Ureter (tissue), 1 donor: ENCODE measurements around the gene TFDP1. TPM values are rescaled to one million over a fixed set of nuclear protein-coding genes. Genes with fewer than 3 reads are reported as not detected.
"Not testable (repeated sequence)": the region's sequence is repeated elsewhere in the genome, so short reads cannot be mapped to it uniquely, and the experiment has no call there.

Source experiments
- DNase-seq: peaks from one replicate; pipeline ENCODE4 v3.0.0-alpha.2; 2020; ENCODE audit warnings: low spot score
- total RNA-seq: library from RNA; stranded (reverse); gene quantifications from one replicate; pipeline ENCODE4 v1.2.4, GENCODE V29; 2023
- donor health status: DM: yes; HTN: yes; CAD: no.

Gene TFDP1
- total RNA-seq, 1 donor from 2014 or later = 54.9 TPM

DNA sequence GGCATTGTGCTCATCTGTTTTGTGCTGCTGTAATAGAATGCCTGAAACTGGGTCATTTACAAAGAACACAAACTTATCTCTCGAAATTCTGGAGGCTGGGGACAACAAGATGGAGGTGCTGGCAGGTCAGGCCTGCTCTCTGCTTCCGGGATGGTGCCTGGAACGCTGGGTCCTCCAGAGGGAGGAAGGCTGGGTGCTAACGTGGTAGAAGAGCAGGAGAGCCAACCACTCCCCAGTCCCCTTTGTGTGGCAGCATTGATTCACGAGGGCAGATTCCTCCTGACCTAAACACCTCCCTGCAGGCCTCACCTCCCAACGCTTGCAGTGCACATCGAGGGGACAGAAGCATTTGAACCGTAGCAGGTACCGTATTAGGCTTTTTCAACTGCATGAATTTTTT is 34.1 kb upstream of the TFDP1 start:
- DNase-seq = peak; percentile 27

DNA sequence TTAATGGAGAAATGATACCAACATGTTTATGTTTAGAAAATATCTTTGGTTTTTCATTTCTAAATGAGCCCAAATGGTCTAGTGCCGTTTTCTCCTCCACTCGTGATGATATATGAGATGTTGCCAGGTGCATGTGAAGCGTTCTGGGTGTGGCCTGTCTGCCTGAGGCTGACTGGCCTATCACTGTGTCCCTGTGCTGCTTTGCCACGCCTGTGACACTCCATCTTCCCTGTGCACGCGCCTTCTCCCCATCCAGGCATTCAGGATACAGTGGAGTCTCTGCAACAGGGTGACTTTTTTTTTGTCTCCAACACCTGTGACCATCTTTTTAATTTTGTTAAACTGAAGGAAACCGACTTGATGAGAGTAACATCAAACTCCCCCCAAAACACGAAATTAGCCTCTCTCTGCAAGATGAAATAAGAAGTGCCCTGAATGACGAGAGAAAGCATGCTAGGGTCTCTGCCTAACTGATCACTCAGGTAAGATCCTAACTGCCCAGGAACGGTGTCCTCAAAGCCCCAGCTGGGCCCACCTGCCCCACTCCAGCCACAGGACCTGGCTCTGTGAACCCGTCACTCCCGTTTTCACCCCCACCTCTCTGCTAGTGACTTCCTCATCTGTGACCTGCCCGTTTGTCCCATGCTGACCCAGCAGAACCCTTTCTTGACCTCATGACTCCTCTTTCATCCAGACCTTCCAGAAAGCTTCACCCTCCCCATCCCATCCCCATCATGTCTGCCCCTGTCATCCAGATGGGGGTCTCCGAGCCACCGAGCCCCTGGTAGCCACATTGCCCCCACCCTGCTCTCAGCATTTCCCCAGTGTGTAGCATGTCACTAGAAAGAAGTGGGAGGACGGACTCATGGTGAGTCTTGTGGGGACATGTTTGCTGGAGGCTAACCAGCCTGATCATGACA is 33.2 kb upstream of the TFDP1 start:
- DNase-seq = peak; percentile 32

DNA sequence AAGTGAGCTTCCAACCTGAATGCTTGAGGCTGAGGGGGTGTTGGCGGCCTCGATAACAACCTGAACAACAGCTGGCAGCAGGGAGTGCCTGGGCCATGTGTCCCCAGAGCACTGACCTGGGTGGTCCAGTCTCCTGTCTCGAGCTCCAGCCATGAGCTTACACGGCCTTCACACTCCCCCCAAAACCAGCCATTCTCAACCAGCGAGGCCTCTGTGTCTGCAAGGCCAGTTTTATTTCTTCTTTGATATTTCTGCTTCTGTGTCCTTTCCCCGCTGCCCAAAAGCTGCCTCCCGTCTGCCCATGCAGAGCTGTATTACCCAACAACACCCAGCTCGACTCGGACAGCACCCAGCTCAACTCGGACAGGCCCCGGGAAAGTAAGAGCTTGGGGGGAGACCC is 32.5 kb upstream of the TFDP1 start:
- DNase-seq = peak; percentile 30

DNA sequence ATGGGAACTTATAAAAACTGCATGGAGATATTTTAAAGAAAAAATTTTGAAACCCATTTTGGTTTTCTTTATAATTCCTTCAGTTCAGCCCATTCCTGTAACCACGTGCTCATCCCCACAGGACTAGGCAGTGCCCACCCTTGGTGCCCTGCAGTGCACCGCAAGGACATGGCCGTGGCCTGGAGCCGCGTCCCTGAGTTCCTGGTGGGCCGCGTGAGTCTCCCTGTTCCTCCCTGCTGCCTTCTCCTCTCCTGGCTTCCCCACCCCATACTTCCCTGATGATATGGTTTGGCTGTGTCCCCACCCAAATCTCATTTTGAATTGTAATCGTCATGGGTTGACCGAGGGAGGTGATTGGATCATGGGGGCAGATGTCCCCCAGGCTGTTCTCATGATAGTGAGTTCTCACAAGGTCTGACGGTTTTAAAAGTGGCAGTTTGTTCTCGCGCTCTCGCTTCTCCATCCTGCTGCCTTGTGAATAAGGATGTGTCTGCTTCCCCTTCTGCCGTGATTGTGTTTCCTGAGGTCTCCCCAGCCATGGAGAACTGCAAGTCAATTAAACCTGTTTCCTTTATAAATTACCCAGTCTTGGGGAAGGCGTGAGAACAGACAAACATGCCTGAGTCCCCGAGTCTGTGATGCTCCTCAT is 31.6 kb upstream of the TFDP1 start:
- peak; percentile 15 for DNase-seq

DNA sequence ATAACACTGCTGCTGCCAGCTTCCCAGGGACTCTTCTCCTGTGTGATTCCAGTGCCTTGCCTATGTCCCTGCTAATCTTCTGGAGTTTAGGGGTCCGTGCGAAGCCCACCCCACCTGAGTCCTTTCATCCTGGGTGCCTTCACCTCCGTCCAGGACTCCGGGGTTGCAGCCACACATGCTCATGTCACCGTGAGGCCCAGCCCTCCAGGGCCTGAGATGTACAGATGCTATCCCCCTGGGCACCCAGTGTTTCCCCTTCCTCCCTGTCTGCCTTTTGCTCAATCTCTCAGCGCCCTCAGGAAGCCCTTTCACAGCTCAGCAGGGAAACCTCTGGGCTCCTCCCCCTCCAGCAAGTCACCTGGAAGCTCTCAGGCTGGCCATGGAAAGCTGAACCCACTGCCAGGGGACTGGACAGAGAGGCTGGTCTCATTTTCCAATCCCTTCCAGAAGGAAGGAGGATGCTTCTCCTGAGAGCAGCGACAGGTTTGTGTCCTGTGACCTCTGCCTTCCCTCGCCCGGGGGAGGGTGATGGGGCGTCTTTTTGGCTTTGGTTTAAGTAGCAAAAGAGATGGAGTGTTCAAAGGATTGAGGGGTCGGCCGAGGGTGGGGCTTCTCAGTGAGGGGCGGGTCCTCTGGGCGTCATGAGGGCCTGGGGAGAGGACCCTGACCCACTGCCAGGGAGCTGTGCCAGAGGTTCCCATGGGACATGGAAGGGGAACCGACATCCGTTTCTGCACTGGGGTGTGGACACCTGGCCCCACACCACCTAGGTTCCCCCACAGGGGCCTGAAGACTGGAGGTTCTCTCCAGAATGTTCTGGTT is 30.8 kb upstream of the TFDP1 start:
- DNase-seq = peak; percentile 39

DNA sequence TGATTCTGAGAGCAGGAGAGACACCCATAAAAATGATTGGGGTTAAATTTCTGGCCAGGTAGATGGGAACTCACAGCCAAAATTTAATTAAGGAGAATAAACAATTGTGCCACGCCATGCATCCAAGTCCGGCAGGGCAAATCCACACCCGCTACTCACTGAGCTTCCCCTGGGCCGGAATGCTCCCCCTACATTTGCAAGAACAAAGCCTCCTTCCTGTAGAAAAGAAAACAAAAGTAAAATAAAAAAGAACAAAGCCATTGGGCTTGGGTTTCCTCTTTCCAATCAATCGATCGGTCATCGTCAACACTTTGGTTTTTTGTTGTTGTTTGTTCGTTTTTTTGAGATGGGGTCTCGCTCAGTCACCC is 30.2 kb upstream of the TFDP1 start:
- DNase-seq = no peak

DNA sequence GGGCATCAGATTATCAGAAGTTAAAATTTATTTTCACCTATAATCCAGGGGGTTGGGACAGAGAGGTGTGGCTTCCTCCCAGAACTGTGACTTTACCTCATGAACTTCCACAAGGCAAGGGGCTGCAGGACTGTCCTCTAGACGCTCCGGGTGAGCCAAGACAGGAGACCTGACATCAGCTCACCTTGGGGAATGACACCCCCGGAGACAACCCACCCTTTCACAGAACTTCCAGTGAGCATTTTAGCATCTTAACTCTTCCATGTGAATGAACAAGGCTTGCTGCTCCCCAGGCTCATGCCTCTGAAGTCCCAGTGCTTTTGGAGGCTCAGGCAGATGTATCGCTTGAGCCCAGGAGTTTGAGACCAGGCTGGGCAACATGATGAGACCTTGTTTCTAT is 29.4 kb upstream of the TFDP1 start:
- peak; percentile 15 for DNase-seq

DNA sequence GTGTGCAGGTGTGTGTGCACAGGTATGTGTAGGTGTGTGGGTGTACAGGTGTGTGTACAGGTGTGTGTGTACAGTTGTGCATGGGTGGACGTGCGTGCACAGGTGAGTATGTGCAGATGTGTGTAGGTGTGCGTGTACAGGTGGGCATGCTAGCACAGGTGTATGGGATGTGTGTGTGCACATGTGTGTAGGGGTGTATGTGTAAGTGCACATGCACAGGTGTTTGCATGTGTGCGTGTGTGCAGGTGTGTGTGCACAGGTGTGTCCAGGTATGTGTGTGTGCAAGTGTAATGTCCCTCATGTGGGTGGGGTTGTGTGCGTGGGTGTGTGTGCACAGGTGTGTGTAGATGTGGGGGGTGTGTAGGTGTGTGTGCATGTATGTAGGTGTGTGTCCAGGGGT is 27.5 kb upstream of the TFDP1 start:
- peak; percentile 12 for DNase-seq

DNA sequence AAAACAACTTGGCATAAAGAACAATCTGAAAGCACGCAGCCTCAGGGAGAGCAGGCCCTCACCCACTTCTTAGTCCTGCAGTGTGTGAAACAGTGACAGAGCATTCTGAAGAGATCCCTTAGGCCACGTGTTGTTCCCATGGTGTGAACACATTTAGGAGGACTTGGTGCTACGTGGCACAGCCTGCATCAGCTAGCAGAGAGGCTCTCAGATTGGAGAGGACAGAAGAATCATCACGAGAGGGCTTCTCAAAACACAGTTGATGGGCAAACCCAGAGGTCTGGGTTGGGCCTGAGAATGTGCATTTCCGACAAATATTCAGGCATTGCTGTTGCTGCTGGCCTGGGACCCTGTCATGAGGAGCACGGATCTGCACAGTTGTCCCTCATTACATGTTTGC is 26.1 kb upstream of the TFDP1 start:
- DNase-seq = no peak

DNA sequence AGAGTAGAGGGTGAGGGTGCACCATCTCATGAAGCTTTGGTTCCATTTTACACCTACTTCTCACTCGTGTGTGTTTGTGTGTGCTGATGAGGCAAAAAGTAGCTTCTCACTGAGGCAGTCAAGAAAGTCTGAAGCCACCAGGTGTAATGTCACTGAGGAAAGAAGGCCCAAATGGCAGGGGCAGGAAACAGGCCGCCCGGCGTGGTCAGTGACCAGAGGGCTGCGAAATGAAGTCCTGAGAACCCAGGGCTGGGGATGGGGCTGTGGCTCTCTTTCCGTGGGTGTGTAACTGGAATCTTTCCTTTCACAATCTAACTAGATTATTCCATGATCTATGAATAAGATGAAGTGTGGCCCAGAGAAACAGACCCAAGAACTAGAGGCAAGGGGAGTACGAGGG is 25.5 kb upstream of the TFDP1 start:
- no peak for DNase-seq

DNA sequence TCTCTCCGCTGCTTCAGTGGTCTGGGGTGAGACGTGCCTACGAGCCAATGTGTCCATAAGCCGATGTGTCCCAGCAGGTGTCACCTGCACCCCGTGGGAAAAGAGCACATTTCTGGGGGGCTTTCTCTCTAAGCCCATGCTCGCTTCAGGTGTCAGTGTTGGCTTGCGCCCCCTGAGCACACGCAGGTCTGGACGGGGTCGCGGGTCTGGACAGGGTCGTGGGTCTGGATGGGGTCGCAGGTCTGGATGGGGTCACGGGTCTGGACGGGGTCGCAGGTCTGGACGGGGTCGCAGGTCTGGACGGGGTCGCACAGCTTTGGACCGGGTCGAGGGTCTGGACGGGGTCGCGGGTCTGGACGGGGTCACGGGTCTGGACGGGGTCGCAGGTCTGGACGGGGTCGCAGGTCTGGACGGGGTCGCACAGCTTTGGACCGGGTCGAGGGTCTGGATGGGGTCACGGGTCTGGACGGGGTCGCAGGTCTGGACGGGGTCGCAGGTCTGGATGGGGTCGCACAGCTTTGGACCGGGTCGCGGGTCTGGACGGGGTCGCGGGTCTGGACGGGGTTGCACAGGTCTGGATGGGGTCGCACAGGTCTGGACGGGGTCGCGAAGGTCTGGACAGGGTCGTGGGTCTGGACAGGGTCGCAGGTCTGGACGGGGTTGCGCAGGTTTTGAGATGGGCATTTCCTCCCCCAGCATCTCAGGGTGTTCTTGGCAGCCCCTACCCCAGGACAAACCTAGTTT is 24.5 kb upstream of the TFDP1 start:
- peak; percentile 35 for DNase-seq

DNA sequence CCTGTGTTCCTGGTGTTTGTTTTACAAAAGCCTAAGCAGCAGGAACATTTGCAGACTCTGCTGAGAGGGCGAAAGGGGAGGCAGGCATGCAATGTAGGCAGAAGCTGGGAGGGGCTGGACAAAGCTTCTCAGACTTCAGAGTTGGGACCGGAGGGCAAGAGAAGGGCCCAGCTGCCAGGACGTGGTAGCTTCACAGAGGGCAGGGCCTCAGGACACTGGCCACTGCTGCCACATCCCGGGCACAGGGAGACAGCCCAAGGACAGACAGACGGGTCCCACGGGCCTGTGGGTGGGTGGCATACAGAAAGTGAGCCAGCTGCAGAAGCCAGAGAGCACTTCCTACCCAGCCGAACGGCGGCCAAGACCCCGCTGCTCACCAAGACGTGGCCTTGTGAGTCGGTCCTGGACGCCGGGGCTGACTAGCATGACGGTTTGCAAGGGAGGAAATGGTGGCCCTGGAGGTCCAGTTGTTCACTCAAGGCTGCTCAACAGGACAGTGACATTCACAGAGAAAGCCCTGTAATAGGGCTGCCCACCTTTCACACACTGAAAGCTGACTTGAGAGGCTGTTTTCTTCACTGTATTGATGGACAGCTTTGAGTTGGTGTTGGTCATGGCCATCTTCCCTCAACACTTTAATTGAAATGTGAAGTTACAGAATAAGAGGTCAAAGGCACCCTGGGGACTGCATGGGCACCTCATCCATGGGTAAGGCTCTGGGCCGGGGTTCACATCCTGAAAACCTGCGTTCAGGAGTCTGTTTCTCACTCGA is 23.7 kb upstream of the TFDP1 start:
- DNase-seq = peak; percentile 38

DNA sequence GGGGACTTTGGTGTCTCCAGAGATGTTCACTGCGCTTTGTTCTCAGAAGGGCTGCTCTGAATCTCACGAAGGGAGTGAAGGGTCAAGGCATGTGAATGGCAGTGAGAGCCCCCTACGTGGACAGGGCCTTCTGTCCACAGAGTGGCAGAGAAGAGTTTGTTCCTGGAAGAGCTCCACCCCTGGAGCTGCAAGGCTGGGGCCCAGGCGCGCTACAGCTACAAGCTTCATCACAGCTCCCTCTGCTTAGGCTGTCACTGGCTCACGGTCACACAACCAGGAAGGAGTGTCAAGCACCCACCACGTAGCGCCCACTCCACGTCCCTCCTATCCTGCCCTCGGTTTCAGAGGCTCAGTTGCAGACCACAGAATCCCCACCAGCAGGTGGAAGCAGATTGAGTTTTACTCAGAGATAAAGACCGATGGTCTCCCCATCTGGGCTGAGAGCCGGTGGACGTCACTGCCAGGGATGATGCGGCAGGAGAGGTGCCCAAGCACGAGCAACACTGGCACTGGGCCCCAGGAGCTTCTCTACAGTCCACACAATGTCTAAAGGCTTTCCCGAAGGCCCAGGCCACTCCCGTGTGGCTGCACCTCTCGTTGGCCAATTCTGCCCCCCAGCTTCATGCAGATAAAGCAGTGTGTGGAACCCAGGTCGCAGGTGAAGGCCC is 23.0 kb upstream of the TFDP1 start:
- peak; percentile 39 for DNase-seq

DNA sequence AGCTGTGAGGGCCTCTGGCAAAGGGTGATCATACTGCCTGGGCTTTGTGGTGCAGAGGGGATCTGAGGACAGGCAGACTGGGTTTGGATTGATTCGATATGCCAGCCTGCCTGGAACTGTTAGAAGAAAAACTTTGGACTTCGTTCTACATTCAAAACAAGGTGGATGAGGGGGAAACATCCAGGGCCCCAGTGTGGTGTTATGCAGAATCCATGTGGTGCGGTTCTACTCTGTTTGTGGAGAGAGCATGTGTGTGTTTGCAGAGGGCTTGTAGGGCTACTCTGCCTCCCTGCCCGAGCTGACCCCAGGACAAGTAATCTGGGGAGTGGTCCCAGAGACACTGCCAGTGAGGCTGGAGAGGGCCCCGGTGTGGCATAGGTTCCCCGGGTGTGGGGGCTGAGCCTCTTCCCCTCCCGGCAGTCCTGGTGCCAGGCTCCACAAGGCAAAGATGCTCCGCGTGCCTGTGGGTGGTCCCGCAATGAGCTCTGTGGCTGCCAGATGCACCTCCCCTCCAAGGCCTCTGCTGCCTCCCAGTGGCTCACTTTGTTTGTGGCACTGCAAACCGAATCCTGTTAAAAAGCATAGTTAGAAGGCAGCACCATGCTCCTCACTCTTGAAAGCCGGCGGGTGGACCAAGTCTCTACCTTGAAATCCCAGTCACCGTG is 22.3 kb upstream of the TFDP1 start:
- DNase-seq = peak; percentile 69

DNA sequence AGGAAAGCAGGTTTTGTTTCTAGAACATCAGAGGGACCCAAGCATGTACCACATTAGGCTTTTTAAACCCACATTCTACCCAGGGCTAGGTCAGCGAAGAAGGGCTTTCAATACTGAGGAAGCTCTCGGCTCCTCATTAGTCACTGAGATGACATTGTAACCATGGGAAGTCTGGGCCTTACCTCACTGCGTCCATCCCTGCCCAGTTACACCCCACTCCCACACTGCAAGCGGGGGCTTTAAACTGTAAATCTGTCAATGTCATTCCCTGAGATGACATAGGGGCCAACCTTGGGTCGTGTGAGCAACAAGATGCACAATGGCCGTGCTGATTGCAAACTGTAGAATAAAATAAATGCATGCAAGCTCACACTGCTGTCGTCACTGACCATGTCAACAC is 21.7 kb upstream of the TFDP1 start:
- DNase-seq = peak; percentile 1

DNA sequence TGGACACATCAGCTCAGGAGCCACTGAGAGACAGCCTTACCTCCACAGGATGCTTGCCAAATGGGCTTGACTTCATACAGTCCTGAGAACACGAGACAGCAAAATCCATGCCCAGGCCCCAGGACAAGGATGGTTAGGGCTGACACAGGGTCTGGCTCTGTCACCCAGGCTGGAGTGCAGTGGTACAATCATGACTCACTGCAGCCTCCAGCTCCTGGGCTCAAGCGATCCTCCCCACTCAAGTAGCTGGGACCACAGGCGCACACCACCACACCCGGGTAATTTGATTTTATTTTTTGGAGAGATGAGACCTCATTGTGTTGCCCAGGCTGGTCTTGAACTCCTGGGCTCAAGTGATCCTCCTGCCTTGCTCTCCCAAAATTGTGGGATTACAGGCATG is 21.0 kb upstream of the TFDP1 start:
- not testable (repeated sequence) for DNase-seq

DNA sequence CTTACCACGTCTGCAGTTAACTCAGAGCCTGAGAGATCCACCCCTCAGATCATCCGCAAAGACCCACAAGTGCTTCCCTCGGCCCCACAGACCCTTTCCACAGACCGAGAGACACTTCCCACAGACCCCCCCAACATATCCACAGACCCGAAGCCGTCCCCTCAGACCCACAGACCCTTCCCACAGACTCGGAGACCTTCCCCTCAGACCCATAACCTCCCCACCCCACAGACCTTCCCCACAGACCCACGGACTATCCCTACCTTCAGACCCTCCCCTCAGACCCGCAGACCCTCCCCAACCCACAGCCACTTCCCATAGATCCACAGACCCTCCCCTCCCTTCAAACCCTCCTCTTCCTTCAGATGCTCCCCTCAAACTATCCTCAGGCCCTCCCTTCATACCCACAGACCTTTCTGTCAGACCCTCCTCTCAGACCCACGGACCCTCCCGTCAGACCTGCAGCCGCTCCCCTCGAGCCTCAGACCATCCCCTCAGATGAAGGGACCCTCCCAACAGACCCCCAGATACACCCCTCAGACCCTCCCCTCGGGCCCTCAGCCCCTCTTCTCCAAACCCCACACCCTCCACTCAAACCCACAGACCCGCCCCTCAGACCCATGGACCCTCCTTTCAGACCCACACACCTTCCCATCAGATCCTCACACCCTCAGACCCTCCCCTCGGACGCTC is 20.1 kb upstream of the TFDP1 start:
- DNase-seq = peak; percentile 25

DNA sequence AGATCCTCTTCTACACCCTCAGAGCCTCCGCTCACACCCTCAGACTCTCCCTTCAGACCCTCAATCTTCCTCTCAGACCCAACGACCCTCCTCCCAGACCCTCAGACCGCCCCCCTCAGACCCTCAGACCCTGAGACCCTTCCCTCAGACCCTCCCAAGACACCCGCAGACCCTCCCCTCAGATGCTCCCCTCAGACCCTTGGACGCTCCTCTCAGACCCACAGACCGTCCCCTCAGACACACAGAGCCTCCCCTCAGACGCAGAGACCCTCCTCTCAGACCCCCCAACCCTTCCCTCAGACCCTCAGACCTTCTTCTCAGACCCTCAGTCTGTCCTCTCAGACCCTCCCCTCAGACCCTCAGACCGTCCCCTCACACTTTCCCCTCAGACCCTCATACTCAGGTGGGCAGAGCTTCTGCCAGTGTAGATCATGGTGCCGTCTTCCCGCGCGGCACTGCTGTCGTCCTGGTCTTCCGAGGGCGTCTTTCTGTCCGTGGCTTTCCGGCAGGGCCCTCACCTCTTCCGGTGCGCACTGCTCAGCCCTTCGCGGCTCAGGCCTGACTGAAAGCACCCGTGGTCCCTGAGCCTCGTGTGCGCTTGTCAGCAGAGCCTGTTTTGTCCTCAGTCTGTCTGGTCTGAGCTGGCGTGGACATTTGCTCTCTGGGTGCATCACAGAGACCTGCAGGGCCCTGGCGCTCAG is 18.9 kb upstream of the TFDP1 start:
- DNase-seq = peak; percentile 27

DNA sequence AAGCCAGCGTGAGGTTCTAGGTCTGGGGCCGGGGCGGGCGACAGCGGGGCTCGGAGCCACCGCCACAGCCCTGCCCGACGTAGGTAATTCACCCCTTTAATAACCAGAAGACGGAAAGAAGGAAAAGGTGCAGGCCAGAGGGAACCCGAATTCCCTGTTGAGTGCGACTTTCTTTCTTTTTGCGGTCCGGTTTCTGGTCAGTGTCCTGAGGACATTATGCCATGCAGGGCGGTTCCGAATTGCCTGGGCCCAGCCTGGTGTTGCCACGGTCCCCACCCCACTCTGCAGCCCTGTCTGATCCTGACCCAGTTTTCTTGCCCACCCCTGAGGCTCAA is 18.4 kb upstream of the TFDP1 start:
- peak; percentile 29 for DNase-seq
